IPS DF 19.7 (cell line): Measurements from ENCODE around the gene PRSS8.

ENCODE experiments used
- DNase-seq: peaks from one replicate; pipeline ENCODE4 v3.0.0-alpha.2; 2013; ENCODE audit warnings: low read depth, low spot score

The PRSS8 gene

GRCh38 chr16:31083081-31083480 lies 52.4 kb downstream of the PRSS8 start:
- DNase-seq = no peak

GRCh38 chr16:31082368-31083045 lies 53.0 kb downstream of the PRSS8 start:
- DNase-seq = no peak
